ENCODE results near the gene EPHA8. TPM values are rescaled to one million over a fixed set of nuclear protein-coding genes. Genes with fewer than 3 reads are reported as not detected.

Gene EPHA8
- total RNA-seq (2014; rRNA removed; shearing (Covaris generic)): not detected in 2 replicates
- polyA plus RNA-seq (2016; fragmentation: Nextera tagmentation; extraction: Ambion mirVana): not detected in 2 replicates

DNA sequence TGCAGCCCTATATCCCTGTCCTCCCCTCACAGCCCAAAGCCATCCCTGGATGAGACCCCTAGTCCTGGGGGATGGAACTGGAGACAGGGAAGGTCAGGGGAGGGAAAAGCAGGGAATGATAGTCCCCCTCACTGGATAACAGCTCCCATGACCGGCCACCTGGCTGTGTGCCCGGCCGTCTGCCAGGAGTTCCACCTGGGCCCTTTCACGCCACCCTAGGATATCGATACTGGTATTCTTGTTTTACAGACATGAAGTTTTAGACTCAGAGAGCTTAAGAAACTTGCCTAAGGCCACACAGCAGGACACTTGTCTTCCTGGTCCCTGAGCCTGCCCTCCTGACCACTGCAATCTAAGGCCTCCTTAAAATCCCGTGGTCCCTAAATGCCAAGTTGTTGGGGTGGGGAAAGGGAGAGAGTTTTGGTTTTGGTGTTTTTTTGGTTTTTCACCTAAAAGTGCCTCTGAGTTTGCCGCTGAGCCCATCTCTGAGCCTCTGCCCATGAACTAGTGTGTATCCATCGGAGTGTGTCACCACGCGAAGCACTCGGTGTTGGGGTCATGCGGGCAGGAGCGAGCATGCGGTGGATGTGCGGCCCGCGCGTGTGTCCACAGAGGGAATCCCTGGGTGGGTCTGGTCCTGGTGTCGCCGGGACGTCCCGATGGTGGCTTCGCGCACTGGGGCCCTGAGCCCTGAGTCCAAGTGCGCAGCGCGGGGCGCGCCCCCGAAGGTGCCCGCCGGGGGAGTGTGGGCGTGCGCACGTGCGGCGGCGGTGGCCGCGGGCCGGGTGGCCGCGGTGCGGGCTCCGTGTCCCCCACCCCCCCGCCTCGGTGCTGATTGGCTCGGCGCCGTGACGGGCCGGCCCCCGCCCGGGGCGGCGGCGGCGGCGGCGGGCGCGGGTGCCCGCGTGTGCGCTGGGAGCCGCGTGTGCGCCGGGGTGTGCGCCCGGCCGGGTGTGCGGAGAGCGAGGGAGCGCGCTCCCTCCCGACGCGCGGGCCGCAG, at the start of gene EPHA8:
TSS of gene EPHA8 (plus strand) at position 906 of the 1,000 bp plus-strand sequence. CDS start 147 bp downstream, outside the sequence.
- Histone ChIP-seq H3K36me3 (ENCODE audit: low read depth) (no peaks in the 10 kb centered on the region), H3K4me1 (ENCODE audit: insufficient read depth) (no peaks in the 10 kb centered on the region), H3K9ac (no peak within 1 kb of the TSS), H3K9me2 (ENCODE audit: insufficient read depth) (no peaks in the 10 kb centered on the region), H2AFZ (no peak within 1 kb of the TSS), H4K20me1 (ENCODE audit: insufficient read depth) (no peaks in the 10 kb centered on the region), H3F3A (ENCODE audit: insufficient read depth) (no peaks in the 10 kb centered on the region), H3K27ac (no peak within 1 kb of the TSS), H3K79me2 (ENCODE audit: insufficient read depth) (no peaks in the 10 kb centered on the region), H3K27me3 (replicated peaks; ENCODE audit: insufficient read depth) (peaks cover 71% of the 10 kb centered on the region), H3K4me2 (ENCODE audit: unreplicated experiment) (no peak within 1 kb of the TSS), H3K4me3 (no peak within 1 kb of the TSS), H3K9me3 (ENCODE audit: low read depth) (no peaks in the 10 kb centered on the region)
- in situ Hi-C loops (cut with MboI): no loop called here
- no peak for DNase-seq
- WGBS, 2 experiments (ENCODE audit: low coverage in 1 of 2, low lambda C conversion rate in 2 of 2, missing lambda C conversion rate in 2 of 2): 19 to 21% methylated on average over 20 to 24 of the region's 81 CpGs
- TF ChIP-seq EZH2 (IDR thresholded peaks at IDR 0.05; ENCODE audit: insufficient read depth, poor library complexity, severe bottlenecking) (no peak), EZH2phosphoT487 (IDR thresholded peaks at IDR 0.05; ENCODE audit: insufficient read depth, low read depth) (0 out of 2 replicates have a peak, but pooled peaks have one; percentile 36)

DNA sequence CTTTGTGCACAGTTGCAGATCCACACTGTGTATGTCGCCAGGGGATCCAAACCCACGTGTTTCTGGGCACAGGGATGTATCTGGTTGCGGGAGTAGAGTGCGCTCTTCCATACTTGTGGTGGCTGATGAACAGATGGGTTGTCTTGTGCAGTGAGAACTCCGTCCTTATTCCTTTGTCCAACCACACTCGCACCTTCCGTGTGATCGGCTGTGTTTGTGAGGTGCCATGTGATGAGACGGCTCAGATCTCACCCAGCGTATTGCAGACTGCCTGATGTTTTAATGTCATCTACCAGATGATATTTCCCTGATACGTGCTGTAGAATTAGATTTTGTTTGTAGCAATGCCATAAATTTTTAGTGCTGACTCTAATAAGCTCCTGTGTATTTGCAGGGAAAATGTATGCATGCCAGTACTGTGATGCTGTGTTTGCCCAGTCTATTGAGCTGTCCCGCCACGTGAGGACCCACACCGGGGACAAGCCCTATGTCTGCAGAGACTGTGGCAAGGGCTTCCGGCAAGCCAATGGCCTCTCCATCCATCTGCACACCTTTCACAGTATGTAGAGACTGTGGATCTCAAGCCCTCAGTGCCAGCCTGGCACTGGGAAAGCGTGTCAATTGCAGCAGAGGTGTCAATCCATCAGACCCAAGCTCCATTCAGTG, 46.2 kb upstream of the EPHA8 start:
- Histone ChIP-seq H3K27ac (no peak overlapping the region), H3K36me3 (ENCODE audit: low read depth) (peaks cover 13% of the 10 kb centered on the region; the same call in 1 of the 2 replicates), H3K4me2 (ENCODE audit: unreplicated experiment) (no peak overlapping the region), H3K79me2 (ENCODE audit: insufficient read depth) (no peaks in the 10 kb centered on the region), H4K20me1 (ENCODE audit: insufficient read depth) (no peaks in the 10 kb centered on the region), H3K4me1 (ENCODE audit: insufficient read depth) (no peaks in the 10 kb centered on the region), H3K9me2 (ENCODE audit: insufficient read depth) (no peaks in the 10 kb centered on the region), H3F3A (ENCODE audit: insufficient read depth) (no peaks in the 10 kb centered on the region), H3K9ac (no peak overlapping the region), H2AFZ (no peak overlapping the region), H3K27me3 (replicated peaks; ENCODE audit: insufficient read depth) (no peaks in the 10 kb centered on the region), H3K4me3 (no peak overlapping the region), H3K9me3 (ENCODE audit: low read depth) (no peaks in the 10 kb centered on the region)
- WGBS, 2 experiments (ENCODE audit: low coverage in 1 of 2, low lambda C conversion rate in 2 of 2, missing lambda C conversion rate in 2 of 2): 95 to 98% methylated on average over 16 of the region's 16 CpGs
- in situ Hi-C loops (cut with MboI): no loop called here
- no peak for TF ChIP-seq EZH2phosphoT487 (IDR thresholded peaks at IDR 0.05; ENCODE audit: insufficient read depth, low read depth)
- TF ChIP-seq EZH2 (IDR thresholded peaks at IDR 0.05; ENCODE audit: insufficient read depth, poor library complexity, severe bottlenecking): no peak
- no peak for DNase-seq

DNA sequence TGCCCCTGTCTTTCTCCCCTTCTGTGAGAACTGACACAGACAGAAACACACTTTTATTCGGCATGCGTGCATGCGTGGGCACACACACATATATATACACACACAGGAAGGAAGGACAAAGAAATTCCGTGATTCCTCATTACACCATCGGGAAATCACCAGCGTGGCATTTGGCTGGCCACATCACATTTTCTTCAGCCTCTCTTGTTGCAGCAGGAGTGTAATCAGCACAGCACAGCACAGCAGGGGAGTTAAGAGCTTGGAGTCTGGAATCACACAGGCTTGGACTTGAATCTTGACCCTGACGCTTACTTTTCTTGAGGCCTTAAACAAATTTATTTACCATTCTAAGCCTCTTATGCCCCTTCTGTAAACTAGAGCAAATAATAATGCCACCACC, 45.3 kb upstream of the EPHA8 start:
- Histone ChIP-seq H3K36me3 (ENCODE audit: low read depth) (peaks cover 13% of the 10 kb centered on the region; the same call in 1 of the 2 replicates), H3K9me2 (ENCODE audit: insufficient read depth) (no peaks in the 10 kb centered on the region), H3K27me3 (replicated peaks; ENCODE audit: insufficient read depth) (no peaks in the 10 kb centered on the region), H4K20me1 (ENCODE audit: insufficient read depth) (no peaks in the 10 kb centered on the region), H3K4me1 (ENCODE audit: insufficient read depth) (no peaks in the 10 kb centered on the region), H3K9ac (no peak overlapping the region), H3K9me3 (ENCODE audit: low read depth) (no peaks in the 10 kb centered on the region), H3K4me2 (ENCODE audit: unreplicated experiment) (no peak overlapping the region), H2AFZ (no peak overlapping the region), H3K4me3 (no peak overlapping the region), H3K27ac (no peak overlapping the region), H3K79me2 (ENCODE audit: insufficient read depth) (no peaks in the 10 kb centered on the region), H3F3A (ENCODE audit: insufficient read depth) (no peaks in the 10 kb centered on the region)
- TF ChIP-seq EZH2 (IDR thresholded peaks at IDR 0.05; ENCODE audit: insufficient read depth, poor library complexity, severe bottlenecking) (no peak), EZH2phosphoT487 (IDR thresholded peaks at IDR 0.05; ENCODE audit: insufficient read depth, low read depth) (no peak)
- DNase-seq: no peak
- WGBS, 2 experiments (ENCODE audit: low coverage in 1 of 2, low lambda C conversion rate in 2 of 2, missing lambda C conversion rate in 2 of 2): 94 to 99% methylated on average over 7 of the region's 7 CpGs
- in situ Hi-C loops (cut with MboI): no loop called here

DNA sequence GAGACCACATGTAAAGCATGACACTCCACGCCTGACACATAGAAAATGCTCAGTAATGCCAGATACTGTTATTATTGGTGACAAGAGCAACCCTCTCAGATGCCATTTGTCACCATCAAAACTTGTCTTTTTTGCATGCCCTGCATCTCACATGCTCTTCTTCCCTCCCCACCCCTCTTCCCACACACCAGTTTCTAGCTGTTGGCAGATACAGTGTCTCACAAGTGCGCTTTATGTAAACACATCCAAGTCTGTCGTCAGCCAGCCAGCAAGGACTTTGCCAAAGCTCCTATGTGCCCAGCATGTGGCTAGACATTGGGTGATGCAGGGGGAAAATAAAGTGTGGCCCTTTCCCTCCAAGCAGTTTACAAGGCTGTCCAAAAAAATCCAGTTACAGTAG, 44.9 kb upstream of the EPHA8 start:
- Histone ChIP-seq H3K4me3 (no peak overlapping the region), H3K27ac (no peak overlapping the region), H3K4me2 (ENCODE audit: unreplicated experiment) (no peak overlapping the region), H2AFZ (no peak overlapping the region), H3K9me2 (ENCODE audit: insufficient read depth) (no peaks in the 10 kb centered on the region), H3K36me3 (ENCODE audit: low read depth) (peaks cover 13% of the 10 kb centered on the region; the same call in 1 of the 2 replicates), H4K20me1 (ENCODE audit: insufficient read depth) (no peaks in the 10 kb centered on the region), H3K27me3 (replicated peaks; ENCODE audit: insufficient read depth) (no peaks in the 10 kb centered on the region), H3F3A (ENCODE audit: insufficient read depth) (no peaks in the 10 kb centered on the region), H3K9ac (no peak overlapping the region), H3K9me3 (ENCODE audit: low read depth) (no peaks in the 10 kb centered on the region), H3K4me1 (ENCODE audit: insufficient read depth) (no peaks in the 10 kb centered on the region), H3K79me2 (ENCODE audit: insufficient read depth) (no peaks in the 10 kb centered on the region)
- DNase-seq: no peak
- TF ChIP-seq EZH2phosphoT487 (IDR thresholded peaks at IDR 0.05; ENCODE audit: insufficient read depth, low read depth): no peak
- 73 to 82% methylated on average over 3 of the region's 3 CpGs for WGBS, 2 experiments (ENCODE audit: low coverage in 1 of 2, low lambda C conversion rate in 2 of 2, missing lambda C conversion rate in 2 of 2)
- in situ Hi-C loops (cut with MboI): no loop called here

Measured in GM23248 (cell line).